KMS-11 (cell line): Measurements from ENCODE around the gene PIM1.

ENCODE experiments used
- H2AFZ ChIP-seq: fragments of 200-600 bp; sonication (generic); 2 replicates; pipeline ENCODE4 v1.6.1; 2016; ENCODE audit warnings: antibody characterized with exemption, mixed run types, low read depth
- H3K27ac ChIP-seq: fragments of 200-600 bp; sonication (generic); 2 replicates; pipeline ENCODE4 v1.6.1; 2016; ENCODE audit warnings: mild to moderate bottlenecking, mixed run types
- H3K27me3 ChIP-seq: fragments of 200-600 bp; sonication (generic); 2 replicates; pipeline ENCODE4 v1.6.1; 2017; ENCODE audit warnings: mild to moderate bottlenecking, low read depth, mixed run types, moderate library complexity; ENCODE audit not compliant: insufficient read depth
- H3K36me3 ChIP-seq: fragments of 200-600 bp; sonication (generic); 2 replicates; pipeline ENCODE4 v1.6.1; 2017; ENCODE audit warnings: mild to moderate bottlenecking, mixed run types; ENCODE audit not compliant: insufficient read depth
- H3K4me1 ChIP-seq: fragments of 200-600 bp; sonication (generic); 2 replicates; pipeline ENCODE4 v1.6.1; 2016; ENCODE audit warnings: mild to moderate bottlenecking, low read depth, mixed run types; ENCODE audit not compliant: poor library complexity, severe bottlenecking
- H3K4me2 ChIP-seq: fragments of 200-600 bp; sonication (generic); 2 replicates; pipeline ENCODE4 v1.7.0; 2016; ENCODE audit warnings: mild to moderate bottlenecking, mixed run types
- H3K4me3 ChIP-seq: fragments of 200-600 bp; sonication (generic); IDR thresholded peaks from 2 replicates; pipeline ENCODE4 v1.6.1; 2017; ENCODE audit warnings: low read depth, low read length, mixed read lengths; ENCODE audit not compliant: insufficient read depth
- H3K79me2 ChIP-seq: fragments of 200-600 bp; sonication (generic); 2 replicates; pipeline ENCODE4 v1.6.1; 2016; ENCODE audit warnings: low read depth, mixed run types; ENCODE audit not compliant: insufficient read depth
- H3K9ac ChIP-seq: fragments of 200-600 bp; sonication (generic); 2 replicates; pipeline ENCODE4 v1.6.1; 2016; ENCODE audit warnings: mild to moderate bottlenecking, mixed run types
- H4K20me1 ChIP-seq: fragments of 200-600 bp; sonication (generic); 2 replicates; pipeline ENCODE4 v1.6.1; 2016; ENCODE audit warnings: mild to moderate bottlenecking, mixed run types; ENCODE audit not compliant: insufficient read depth
- TF ChIP-seq, protein P1 (sequence below): fragments of 200-600 bp; sonication (generic); conservative IDR thresholded peaks from 2 replicates; pipeline ENCODE4 v1.6.1; 2017; ENCODE audit warnings: low read depth, mild to moderate bottlenecking, antibody characterized with exemption, low read length, moderate library complexity, mixed read lengths

Gene PIM1

DNA sequence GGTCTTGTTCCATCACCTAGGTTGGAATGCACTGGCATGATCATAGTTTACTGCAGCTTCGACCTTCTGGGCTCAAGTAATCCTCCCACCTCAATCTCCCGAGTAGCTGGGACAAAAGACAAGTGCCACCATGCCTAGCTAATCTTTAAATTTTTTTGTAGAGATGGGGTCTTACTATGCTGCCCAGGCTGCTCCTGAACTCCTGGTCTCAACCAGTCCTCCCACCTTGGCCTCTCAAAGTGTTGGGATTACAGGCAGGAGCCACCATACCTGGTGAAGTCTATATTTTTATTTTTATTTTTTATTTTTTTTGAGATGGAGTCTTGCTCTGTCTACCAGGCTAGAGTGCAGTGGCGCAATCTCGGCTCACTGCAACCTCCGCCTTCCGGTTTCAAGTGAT lies 11.4 kb upstream of the PIM1 start:
- no peak overlapping the region for H3K4me2 ChIP-seq
- no peak overlapping the region for H3K27ac ChIP-seq
- no peaks in the 10 kb centered on the region for H3K27me3 ChIP-seq
- no peaks in the 10 kb centered on the region for H3K79me2 ChIP-seq
- no peaks in the 10 kb centered on the region for H4K20me1 ChIP-seq
- H3K36me3 ChIP-seq = no peaks in the 10 kb centered on the region
- peaks cover 74% of the 10 kb centered on the region for H3K4me1 ChIP-seq
- H3K9ac ChIP-seq = no peak overlapping the region
- no peak overlapping the region for H3K4me3 ChIP-seq
- no peak overlapping the region for H2AFZ ChIP-seq
- TF ChIP-seq, protein P1, sequence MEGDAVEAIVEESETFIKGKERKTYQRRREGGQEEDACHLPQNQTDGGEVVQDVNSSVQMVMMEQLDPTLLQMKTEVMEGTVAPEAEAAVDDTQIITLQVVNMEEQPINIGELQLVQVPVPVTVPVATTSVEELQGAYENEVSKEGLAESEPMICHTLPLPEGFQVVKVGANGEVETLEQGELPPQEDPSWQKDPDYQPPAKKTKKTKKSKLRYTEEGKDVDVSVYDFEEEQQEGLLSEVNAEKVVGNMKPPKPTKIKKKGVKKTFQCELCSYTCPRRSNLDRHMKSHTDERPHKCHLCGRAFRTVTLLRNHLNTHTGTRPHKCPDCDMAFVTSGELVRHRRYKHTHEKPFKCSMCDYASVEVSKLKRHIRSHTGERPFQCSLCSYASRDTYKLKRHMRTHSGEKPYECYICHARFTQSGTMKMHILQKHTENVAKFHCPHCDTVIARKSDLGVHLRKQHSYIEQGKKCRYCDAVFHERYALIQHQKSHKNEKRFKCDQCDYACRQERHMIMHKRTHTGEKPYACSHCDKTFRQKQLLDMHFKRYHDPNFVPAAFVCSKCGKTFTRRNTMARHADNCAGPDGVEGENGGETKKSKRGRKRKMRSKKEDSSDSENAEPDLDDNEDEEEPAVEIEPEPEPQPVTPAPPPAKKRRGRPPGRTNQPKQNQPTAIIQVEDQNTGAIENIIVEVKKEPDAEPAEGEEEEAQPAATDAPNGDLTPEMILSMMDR = no peak

DNA sequence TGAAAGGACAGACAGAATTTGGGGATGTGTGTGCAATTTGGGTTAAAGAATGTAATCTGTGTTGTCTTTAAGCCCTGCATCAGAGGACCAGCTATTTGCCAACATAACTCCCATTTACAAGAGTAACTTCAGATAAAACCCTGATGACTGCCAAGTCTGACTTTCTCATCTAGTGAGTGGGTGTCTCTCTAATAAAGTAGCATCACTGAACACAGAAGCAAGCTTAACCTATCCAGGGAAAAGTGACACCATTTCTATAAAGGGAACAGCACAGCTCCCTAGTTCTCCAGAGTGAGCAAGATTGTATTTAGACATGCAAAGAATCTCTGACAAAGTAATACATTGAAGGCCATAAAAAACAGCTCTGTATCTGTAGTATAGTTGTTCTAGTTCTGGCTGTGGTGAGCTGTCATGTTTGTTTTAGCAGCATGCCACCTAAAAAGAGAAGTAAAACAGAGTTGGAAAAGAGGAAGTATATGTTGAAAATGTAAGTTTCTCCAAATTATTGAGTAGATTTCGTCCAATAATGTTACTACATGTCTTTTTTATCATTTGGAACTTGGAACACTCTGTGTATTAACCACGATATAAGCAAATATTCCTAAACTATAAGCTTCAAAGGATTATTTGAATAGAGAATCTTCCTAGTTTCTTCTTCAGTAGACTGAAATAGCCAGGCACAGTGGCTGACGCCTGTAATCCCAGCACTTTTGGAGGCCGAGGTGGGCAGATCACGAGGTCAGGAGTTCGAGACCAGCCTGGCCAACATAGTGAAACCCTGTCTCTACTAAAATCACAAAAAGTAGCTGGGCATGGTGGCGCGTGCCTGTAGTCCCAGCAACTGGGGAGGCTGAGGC lies 8.8 kb upstream of the PIM1 start:
- Histone ChIP-seq H3K36me3 (no peaks in the 10 kb centered on the region), H3K4me2 (no peak overlapping the region; the same call in 1 of the 2 replicates), H3K27ac (0 out of 2 replicates have a peak overlapping the region, but pooled peaks have one; percentile 8), H3K79me2 (no peaks in the 10 kb centered on the region), H3K9ac (no peak overlapping the region), H3K4me3 (no peak overlapping the region), H2AFZ (no peak overlapping the region), H3K4me1 (peaks cover 49% of the 10 kb centered on the region), H4K20me1 (no peaks in the 10 kb centered on the region), H3K27me3 (no peaks in the 10 kb centered on the region)
- TF ChIP-seq, protein P1 = no peak

DNA sequence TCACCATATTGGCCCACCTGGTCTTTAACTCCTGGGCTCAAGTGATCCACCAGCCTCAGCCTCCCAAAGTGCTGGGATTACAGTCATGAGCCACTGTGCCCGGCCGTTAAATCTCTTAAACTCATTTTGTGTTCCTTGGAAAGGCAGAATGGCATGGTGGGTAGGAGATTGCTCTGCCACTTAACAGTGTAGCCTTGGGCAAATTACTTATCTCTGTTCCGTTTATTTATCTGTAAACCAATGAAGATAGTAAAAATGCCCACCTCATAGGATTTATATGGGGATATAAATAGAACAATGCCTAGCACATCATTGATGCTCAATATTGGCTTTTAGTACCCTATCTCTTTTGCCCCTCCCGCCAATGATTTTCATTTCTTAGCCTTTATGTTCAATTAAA lies 7.2 kb upstream of the PIM1 start:
- no peak overlapping the region for H2AFZ ChIP-seq
- H3K4me1 ChIP-seq = peaks cover 33% of the 10 kb centered on the region
- TF ChIP-seq, protein P1 = no peak
- no peaks in the 10 kb centered on the region for H3K36me3 ChIP-seq
- H3K4me3 ChIP-seq = no peak overlapping the region
- H3K79me2 ChIP-seq = no peaks in the 10 kb centered on the region
- H3K27me3 ChIP-seq = no peaks in the 10 kb centered on the region
- H4K20me1 ChIP-seq = no peaks in the 10 kb centered on the region
- H3K9ac ChIP-seq = no peak overlapping the region
- H3K4me2 ChIP-seq = no peak overlapping the region
- no peak overlapping the region for H3K27ac ChIP-seq

DNA sequence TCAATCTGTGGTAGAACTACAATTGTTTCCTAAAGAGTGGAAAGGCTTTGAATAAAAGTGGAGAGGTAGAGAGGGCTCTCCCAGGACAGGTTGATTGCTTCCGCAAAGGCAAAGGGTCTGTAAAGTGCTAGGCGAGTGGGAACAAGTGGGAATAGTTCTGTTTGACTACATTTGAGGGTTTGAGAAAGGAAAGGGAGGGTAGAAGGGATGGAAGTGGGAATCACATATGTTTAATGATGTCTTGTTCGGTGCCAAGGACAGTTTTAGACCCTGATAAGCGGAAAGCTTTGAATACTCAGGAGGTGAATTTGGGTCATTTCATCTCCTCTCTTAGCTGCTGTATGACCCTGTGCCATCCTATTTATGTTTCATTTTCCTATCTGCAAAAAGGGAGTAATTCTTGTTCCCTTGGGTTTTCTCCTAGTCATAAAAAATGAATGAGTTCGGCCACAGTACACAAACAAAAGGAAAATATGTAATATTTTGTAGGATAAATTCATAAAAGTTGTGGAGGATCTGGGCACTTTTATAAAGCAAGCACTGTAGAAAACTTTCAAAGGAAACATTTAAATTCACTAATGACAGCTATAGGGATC lies 1.7 kb upstream of the PIM1 start:
- no peaks in the 10 kb centered on the region for H3K27me3 ChIP-seq
- H3K79me2 ChIP-seq = peaks cover 31% of the 10 kb centered on the region
- H3K4me1 ChIP-seq = peaks cover 20% of the 10 kb centered on the region
- peak overlapping the region; percentile 70 for H3K4me2 ChIP-seq
- peak overlapping the region; percentile 73; the same call in 1 of the 2 replicates for H3K27ac ChIP-seq
- H2AFZ ChIP-seq = no peak overlapping the region
- peaks cover 9% of the 10 kb centered on the region for H4K20me1 ChIP-seq
- no peak overlapping the region for H3K4me3 ChIP-seq
- TF ChIP-seq, protein P1 = no peak
- peaks cover 7% of the 10 kb centered on the region for H3K36me3 ChIP-seq
- H3K9ac ChIP-seq = 0 out of 2 replicates have a peak overlapping the region, but pooled peaks have one; percentile 80
